NT2/D1 (cell line): ENCODE results near the gene FRMPD4.

Experiments
- DNase-seq: peaks from one replicate; pipeline ENCODE4 v3.0.0-alpha.2; 2011; ENCODE audit warnings: low read depth, low spot score
- H3K27me3 ChIP-seq: 2 replicates; pipeline ENCODE4 v1.6.0; 2011; ENCODE audit warnings: mild to moderate bottlenecking; ENCODE audit not compliant: insufficient read length, insufficient read depth
- H3K36me3 ChIP-seq: 2 replicates; pipeline ENCODE4 v1.6.1; 2011; ENCODE audit warnings: mild to moderate bottlenecking, low read length, mixed read lengths; ENCODE audit not compliant: insufficient read depth, insufficient read length
- H3K4me1 ChIP-seq: 2 replicates; pipeline ENCODE4 v1.5.1; 2011; ENCODE audit not compliant: insufficient read depth, insufficient read length
- H3K4me3 ChIP-seq: 2 replicates; pipeline ENCODE4 v1.5.1; 2011; ENCODE audit warnings: low read depth; ENCODE audit not compliant: insufficient read length
- H3K9ac ChIP-seq: 2 replicates; pipeline ENCODE4 v1.6.0; 2011; ENCODE audit warnings: low read depth; ENCODE audit not compliant: insufficient read length
- H3K9me3 ChIP-seq: 2 replicates; pipeline ENCODE4 v1.5.1; 2011; ENCODE audit warnings: mild to moderate bottlenecking, low read length; ENCODE audit not compliant: insufficient read depth
- SUZ12 ChIP-seq: IDR thresholded peaks from 2 replicates; pipeline ENCODE4 v1.6.1; 2011; ENCODE audit not compliant: insufficient read length, insufficient read depth; ENCODE audit errors: extremely low read depth
- YY1 ChIP-seq: IDR thresholded peaks from 2 replicates; pipeline ENCODE4 v1.6.1; 2011; ENCODE audit not compliant: insufficient read length, insufficient read depth
- ZNF274 ChIP-seq: IDR thresholded peaks from 2 replicates; pipeline ENCODE4 v1.6.1; 2011; ENCODE audit warnings: mild to moderate bottlenecking, low read depth, low read length

FRMPD4 gene

GRCh38 chrX:12304261-12304660 is 166.0 kb downstream of the FRMPD4 start:
- H3K36me3 ChIP-seq = no peaks in the 10 kb centered on the region
- no peaks in the 10 kb centered on the region for H3K4me1 ChIP-seq
- no peaks in the 10 kb centered on the region for H3K9me3 ChIP-seq
- TF ChIP-seq YY1 (no peak), ZNF274 (no peak), SUZ12 (no peak)
- H3K9ac ChIP-seq = no peak overlapping the region
- H3K27me3 ChIP-seq = no peaks in the 10 kb centered on the region
- no peak overlapping the region for H3K4me3 ChIP-seq
- no peak for DNase-seq

- DNase-seq = no peak
- Histone ChIP-seq H3K4me3 (no peak overlapping the region), H3K4me1 (no peaks in the 10 kb centered on the region), H3K36me3 (no peaks in the 10 kb centered on the region), H3K9ac (no peak overlapping the region), H3K27me3 (no peaks in the 10 kb centered on the region), H3K9me3 (no peaks in the 10 kb centered on the region)
- TF ChIP-seq ZNF274 (no peak), SUZ12 (no peak), YY1 (no peak)
These were observed 169.7 kb downstream of the FRMPD4 start for GRCh38 chrX:12307961-12308360.

GRCh38 chrX:12308420-12308819 is 170.1 kb downstream of the FRMPD4 start:
- no peaks in the 10 kb centered on the region for H3K36me3 ChIP-seq
- H3K27me3 ChIP-seq = no peaks in the 10 kb centered on the region
- H3K9ac ChIP-seq = no peak overlapping the region
- H3K9me3 ChIP-seq = no peaks in the 10 kb centered on the region
- no peak overlapping the region for H3K4me3 ChIP-seq
- no peak for TF ChIP-seq ZNF274
- no peak for DNase-seq
- H3K4me1 ChIP-seq = no peaks in the 10 kb centered on the region

GRCh38 chrX:12309040-12309743 is 170.9 kb downstream of the FRMPD4 start:
- Histone ChIP-seq H3K27me3 (no peaks in the 10 kb centered on the region), H3K9me3 (no peaks in the 10 kb centered on the region), H3K4me3 (no peak overlapping the region), H3K36me3 (no peaks in the 10 kb centered on the region), H3K9ac (no peak overlapping the region), H3K4me1 (no peaks in the 10 kb centered on the region)
- TF ChIP-seq SUZ12 = no peak
- TF ChIP-seq ZNF274 = no peak
- no peak for TF ChIP-seq YY1
- DNase-seq = no peak

- DNase-seq = no peak
- Histone ChIP-seq H3K27me3 (no peaks in the 10 kb centered on the region), H3K4me3 (no peak overlapping the region), H3K9ac (no peak overlapping the region), H3K9me3 (no peaks in the 10 kb centered on the region), H3K4me1 (no peaks in the 10 kb centered on the region), H3K36me3 (no peaks in the 10 kb centered on the region)
- TF ChIP-seq SUZ12 (no peak), YY1 (no peak)
These were observed 171.4 kb downstream of the FRMPD4 start for GRCh38 chrX:12309744-12310076.

GRCh38 chrX:12314651-12315050 is 176.4 kb downstream of the FRMPD4 start:
- no peak for DNase-seq
- Histone ChIP-seq H3K4me3 (no peak overlapping the region), H3K4me1 (no peaks in the 10 kb centered on the region), H3K36me3 (no peaks in the 10 kb centered on the region), H3K9ac (no peak overlapping the region), H3K27me3 (no peaks in the 10 kb centered on the region), H3K9me3 (no peaks in the 10 kb centered on the region)
- TF ChIP-seq SUZ12 = no peak
- no peak for TF ChIP-seq ZNF274
- TF ChIP-seq YY1 = no peak

GRCh38 chrX:12315526-12315925 is 177.3 kb downstream of the FRMPD4 start:
- Histone ChIP-seq H3K9ac (no peak overlapping the region), H3K27me3 (no peaks in the 10 kb centered on the region), H3K4me3 (no peak overlapping the region), H3K9me3 (no peaks in the 10 kb centered on the region), H3K36me3 (no peaks in the 10 kb centered on the region), H3K4me1 (no peaks in the 10 kb centered on the region)
- TF ChIP-seq ZNF274 (no peak), SUZ12 (no peak), YY1 (no peak)
- DNase-seq = no peak

- no peaks in the 10 kb centered on the region for H3K4me1 ChIP-seq
- no peaks in the 10 kb centered on the region for H3K9me3 ChIP-seq
- no peak overlapping the region for H3K4me3 ChIP-seq
- H3K27me3 ChIP-seq = no peaks in the 10 kb centered on the region
- H3K9ac ChIP-seq = no peak overlapping the region
- H3K36me3 ChIP-seq = no peaks in the 10 kb centered on the region
- TF ChIP-seq ZNF274 (no peak), YY1 (no peak), SUZ12 (no peak)
- DNase-seq = no peak
These were observed 180.8 kb downstream of the FRMPD4 start for GRCh38 chrX:12319003-12319519.
